Kidney capillary endothelial cell (primary cell): Measurements from ENCODE around the gene RHBDD2.
"Not testable (repeated sequence)": the region's sequence is repeated elsewhere in the genome, so short reads cannot be mapped to it uniquely, and the experiment has no call there.

Experiments
- DNase-seq: peaks from one replicate; pipeline ENCODE4 v3.0.0-alpha.2; 2018; ENCODE audit warnings: low spot score

Gene RHBDD2

DNA sequence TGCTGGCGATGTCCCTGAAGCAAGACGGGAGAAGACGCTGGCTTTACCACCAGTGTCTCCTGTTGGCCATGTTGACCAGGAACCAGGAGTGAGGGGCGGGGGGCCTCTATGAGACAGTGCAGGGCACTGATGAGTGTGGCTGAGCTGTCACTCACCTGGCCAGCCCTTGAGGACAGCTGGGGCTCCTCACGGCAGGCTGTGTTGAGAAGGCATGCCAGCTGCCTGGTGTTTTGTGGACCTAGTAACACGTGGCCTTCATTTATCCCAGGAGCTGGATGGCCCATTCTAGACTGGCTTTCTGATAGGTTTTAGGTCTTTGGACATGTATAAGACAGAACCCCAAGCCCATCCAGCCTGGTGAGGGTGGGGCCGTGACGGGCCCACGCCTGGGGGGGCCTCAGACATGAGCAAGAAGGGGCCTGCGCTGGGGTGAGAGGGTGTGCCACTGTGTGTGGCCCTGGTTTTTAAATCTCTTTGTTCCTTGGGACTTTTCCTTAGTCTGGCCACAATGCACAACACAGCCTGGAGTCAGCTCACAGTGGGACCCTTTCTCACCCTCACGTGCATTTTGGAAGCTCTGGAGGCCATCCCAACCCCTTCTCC is 10.5 kb downstream of the RHBDD2 start:
- no peak for DNase-seq

DNA sequence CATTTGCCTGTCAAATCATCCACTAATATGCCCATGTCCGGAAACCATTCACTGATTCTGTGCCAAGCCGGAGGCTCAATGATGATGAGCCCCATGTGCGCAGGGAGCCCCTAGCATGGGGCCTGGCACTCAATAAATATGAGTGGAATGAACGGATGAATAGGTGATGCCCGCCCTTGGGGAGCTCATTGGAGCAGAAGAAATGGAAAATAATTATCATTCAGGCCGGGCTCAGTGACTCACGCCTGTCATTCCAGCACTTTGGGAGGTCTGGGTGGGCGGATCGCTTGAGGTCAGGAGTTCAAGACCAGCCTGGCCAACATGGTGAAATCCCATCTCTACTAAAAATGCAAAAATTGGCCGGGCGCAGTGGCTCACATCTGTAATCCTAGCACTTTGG is 11.0 kb downstream of the RHBDD2 start:
- DNase-seq: no peak

- DNase-seq: not testable (repeated sequence)
Measured at GRCh38 chr7:75891237-75891636, 12.4 kb downstream of the RHBDD2 start.

DNA sequence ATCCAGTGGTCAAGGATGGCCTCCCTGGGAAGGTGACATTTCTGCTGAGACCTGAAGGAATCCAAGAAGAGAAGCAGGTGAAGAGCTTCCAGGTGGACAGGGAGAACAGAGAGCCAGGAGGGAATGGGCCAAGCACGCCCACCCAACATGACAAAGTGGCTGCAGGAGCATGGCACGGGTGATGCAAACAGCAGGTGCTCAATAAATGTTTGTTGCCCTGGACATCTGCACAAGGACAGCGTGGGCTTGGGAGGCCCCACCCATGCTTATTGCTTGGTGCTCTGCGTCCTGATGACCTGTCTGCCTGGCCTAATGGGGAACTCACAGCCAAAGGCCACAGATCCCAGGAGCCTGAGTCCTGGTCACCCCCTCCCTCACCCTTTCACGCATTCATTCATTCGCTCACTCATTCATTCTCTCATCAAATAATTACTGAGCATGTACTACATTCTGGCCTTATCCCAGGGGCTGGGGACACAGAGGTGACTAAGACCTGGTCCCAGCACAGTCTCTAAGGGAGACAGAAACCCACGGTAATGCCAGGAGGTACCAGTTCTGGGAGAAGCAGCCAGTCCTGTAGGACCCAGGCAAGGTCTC is 13.1 kb downstream of the RHBDD2 start:
- no peak for DNase-seq

DNA sequence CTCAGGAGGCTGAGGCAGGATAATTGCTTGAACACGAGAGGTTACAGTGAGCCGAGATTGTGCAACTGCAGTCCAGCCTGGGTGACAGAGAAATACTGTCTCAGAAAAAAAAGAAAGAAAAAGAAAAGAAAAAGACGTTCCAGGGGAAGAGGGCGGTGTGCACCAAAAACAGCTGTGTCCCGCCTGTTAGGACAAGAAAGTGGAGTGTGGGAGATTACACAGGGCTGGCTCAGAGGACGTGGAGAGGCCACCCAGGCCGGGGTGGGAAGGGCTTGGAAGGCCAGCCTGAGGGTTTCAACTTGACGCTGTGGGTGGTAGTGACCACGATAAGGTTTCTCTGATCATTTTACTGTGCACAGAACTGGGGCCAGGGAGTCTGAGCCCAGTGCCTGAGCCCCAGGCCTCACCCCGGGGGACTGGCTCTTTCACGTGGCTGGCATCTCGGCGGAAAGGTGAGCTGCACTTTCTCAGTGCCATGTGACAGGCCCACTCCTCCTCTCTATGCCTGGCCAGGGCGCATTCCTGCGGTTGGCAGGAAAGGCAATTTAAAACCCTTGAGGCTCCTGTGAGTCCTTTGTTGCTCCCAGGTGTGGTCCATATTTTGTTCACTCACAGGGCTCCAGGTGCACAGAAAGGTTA is 13.9 kb downstream of the RHBDD2 start:
- DNase-seq: no peak

- DNase-seq: no peak
Measured at GRCh38 chr7:75896803-75897327, 18.0 kb downstream of the RHBDD2 start.

DNA sequence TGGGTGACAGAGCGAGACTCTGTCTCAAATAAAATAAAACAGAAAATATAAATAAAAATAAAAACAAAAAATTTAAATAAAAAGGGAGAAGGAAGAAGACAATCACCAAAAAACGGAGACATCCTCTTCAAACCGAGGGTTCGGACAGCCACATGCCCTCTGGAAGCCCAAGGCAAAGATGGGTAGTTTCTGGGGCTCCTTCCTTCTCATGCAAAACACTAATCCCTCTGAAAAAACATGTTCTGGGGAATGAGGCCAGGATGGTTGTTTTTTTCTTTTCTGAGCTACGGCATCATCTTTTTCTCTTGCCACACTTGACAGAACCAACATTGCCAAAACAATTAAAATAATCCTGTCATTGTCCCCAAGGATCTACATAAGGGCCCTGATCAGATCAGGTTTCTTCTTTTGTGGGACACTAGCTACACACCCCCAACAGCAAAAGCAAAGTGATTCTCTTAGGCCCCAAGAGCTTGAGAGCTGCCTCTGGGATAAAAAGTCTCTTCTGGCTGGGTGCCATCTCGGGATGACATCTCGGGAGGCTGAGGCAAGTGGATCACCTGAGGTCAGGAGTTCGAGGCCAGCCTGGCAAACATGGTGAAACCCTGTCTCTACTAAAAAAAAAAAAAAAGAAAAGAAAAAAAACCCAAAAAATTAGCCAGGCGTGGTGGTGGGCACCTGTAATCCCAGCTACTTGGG is 21.9 kb downstream of the RHBDD2 start:
- DNase-seq: no peak

DNA sequence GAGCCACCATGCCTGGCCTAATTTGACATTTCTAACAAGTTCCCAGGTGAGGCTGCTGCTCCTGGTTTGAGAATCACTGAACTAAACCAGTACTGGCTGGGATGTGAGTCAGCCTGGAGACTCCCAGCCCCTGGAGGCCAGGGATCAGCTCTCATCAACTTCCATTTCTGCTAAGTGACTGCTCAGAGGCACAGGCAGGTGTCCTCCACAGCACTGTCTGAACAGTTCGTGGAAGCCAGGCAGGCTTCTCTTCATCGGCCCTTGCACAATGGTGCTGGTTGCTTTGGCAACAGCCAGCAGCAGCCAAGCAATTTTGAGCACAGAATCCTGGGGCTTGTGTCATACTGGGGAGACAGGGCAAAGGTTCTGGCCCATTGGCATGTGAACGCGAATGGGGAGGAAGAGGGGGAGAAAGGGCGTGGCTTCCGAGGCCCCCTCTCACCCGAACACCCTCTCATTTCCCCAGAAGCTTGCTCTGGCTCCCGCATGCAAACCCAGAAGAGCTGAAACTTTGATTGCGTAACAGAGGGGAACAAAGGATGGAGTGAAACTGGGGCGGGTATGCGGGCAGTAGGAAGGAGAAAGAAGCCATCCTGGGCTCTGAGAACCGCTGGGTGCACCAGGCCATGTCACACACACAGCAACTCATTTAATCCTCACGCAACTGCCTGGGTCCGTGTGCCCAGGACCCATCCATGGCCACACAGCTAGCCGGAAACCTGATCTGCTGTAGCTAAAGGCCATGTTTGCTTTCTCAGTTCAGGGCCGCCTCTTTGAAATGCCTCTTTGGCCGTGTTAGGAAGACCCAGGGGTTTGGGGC is 27.2 kb downstream of the RHBDD2 start:
- no peak for DNase-seq

GRCh38 chr7:75906991-75907667 is 28.3 kb downstream of the RHBDD2 start:
- DNase-seq: no peak

GRCh38 chr7:75907668-75908039 is 28.8 kb downstream of the RHBDD2 start:
- not testable (repeated sequence) for DNase-seq

- DNase-seq: no peak
Measured at GRCh38 chr7:75909521-75910132, 30.8 kb downstream of the RHBDD2 start.

GRCh38 chr7:75911186-75911585 is 32.4 kb downstream of the RHBDD2 start:
- DNase-seq: not testable (repeated sequence)

DNA sequence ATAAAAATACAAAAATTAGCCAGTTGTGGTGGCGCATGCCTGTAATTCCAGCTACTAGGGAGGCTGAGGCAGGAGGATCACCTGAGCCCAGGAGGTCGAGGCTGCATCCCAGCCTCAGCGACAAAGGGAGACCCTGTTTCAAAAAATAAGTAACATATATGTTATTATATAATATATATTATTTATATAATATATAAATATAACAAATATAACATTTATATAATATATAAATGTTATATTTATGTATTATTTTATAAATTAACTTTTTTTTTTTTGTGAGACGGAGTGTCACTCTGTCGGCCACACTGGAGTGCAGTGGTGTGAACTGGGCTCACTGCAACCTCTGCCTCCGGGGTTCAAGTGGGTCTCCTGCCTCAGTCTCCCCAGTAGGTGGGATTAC is 34.6 kb downstream of the RHBDD2 start:
- no peak for DNase-seq

- no peak for DNase-seq
Measured at GRCh38 chr7:75914169-75914654, 35.4 kb downstream of the RHBDD2 start.

DNA sequence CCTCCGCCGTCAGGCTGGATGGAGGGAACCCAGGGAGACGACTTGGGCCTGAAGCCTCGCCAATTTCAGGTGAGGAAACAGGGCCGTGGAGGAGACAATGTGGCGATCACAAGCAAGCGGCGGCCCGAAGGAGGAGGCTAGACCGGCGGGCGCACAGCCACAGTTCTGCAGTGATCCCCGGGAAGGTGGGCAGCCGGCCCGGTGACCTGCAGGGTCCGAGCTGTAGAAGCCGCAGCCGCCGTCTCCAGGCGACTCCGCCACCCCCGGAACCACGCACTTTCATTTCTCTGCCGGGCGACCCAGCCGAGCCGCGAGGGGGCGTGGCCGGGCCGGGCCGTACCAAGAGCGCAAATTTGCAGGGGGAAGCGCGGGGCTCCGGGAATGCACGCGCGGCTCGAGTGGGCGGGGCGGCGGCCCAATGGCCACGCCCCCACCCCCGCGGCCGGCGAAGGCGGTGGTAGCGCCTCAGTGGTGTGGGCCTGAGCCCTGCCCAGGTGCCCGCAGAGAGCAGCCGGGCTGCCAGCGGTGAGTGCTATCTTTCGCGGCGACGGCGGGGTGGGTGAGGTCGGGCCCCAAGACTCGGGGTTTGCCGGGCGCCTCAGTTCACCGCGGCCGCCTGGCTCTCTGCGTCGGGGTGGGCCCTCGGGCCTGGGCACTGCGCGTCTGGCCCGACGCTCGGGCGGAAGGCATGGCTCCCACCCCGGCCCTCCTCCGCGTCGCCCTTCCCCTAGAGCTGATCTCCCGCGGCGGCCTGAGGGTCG is 36.0 kb downstream of the RHBDD2 start, which contains the start of gene POR:
Gene POR (plus strand): TSS at position 501 of the 761 bp plus-strand sequence. CDS start 38,847 bp downstream, outside the sequence.
- DNase-seq: peak; percentile 87

GRCh38 chr7:75915416-75916156 is 36.8 kb downstream of the RHBDD2 start:
- peak; percentile 15 for DNase-seq

- no peak for DNase-seq
Measured at GRCh38 chr7:75916259-75916658, 37.4 kb downstream of the RHBDD2 start.

DNA sequence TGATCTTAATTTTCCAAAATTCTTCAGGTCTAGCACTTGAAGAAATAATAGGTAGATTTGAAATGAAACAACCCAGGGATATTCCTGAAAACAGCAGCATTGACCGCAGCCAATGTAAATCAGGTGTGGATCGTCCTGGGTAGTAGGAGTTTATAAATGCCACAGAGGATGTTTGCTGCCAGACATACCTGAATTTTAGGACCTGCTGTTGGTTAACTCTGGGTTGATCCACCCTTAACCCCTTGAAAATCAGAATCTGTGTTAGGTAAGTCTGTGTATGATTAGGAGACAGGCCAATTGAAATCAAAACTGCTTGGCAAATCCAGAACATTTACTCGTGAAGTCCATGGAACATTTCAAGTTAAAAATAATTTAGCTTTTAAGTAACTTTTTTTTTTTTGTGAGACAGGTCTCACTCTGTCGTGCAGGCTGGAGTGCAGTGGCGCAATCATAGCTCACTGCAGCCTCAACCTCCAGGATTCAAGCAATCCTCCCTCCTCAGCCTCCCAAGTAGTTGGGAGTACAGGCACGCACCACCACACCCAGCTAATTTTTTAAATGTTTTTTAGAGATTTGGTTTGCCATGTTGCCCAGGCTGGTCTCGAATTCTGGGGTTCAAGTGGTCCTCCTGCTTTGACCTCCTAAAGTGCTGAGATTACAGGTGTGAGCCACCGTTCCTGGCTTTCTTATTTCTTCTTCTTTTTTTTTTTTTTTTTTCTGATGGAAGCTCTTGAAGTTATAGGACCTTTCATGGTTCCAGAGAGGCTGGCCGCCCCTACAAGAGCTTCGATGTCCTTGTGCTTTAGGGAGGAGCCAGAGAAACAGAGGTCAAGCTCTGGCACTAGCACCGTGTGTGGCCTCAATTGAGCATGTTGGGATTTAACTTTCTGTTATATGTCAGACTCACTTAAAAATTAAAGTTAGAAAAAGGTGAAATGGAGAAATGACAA is 38.1 kb downstream of the RHBDD2 start:
- DNase-seq: no peak
